ENCODE results near the gene C1GALT1.

Gene C1GALT1

GRCh38 chr7:7175075-7175695 lies 7.2 kb upstream of the C1GALT1 start:
- no peaks in the 10 kb centered on the region for H3K27me3 ChIP-seq (ENCODE audit: insufficient read depth, low read length)
- no peak overlapping the region; the same call in 1 of the 2 replicates for H3K9ac ChIP-seq (ENCODE audit: low read depth, low read length)
- H3K9me3 ChIP-seq (ENCODE audit: insufficient read depth, low read depth, low read length) = peaks cover 5% of the 10 kb centered on the region; the same call in 1 of the 2 replicates
- H3K36me3 ChIP-seq (ENCODE audit: insufficient read depth, low read depth, low read length) = no peaks in the 10 kb centered on the region
- no peak overlapping the region for H3K4me3 ChIP-seq (ENCODE audit: low read length)
- no peak overlapping the region for H3K27ac ChIP-seq (ENCODE audit: low read length)
- peaks cover 29% of the 10 kb centered on the region for H3K4me1 ChIP-seq (ENCODE audit: insufficient read depth, low read length)

GRCh38 chr7:7176406-7177043 lies 5.8 kb upstream of the C1GALT1 start:
- H3K4me1 ChIP-seq (ENCODE audit: insufficient read depth, low read length) = peaks cover 32% of the 10 kb centered on the region
- no peaks in the 10 kb centered on the region for H3K27me3 ChIP-seq (ENCODE audit: insufficient read depth, low read length)
- H3K4me3 ChIP-seq (ENCODE audit: low read length) = no peak overlapping the region
- H3K36me3 ChIP-seq (ENCODE audit: insufficient read depth, low read depth, low read length) = no peaks in the 10 kb centered on the region
- H3K9ac ChIP-seq (ENCODE audit: low read depth, low read length) = peak overlapping the region; percentile 19; the same call in 1 of the 2 replicates
- H3K9me3 ChIP-seq (ENCODE audit: insufficient read depth, low read depth, low read length) = peaks cover 1% of the 10 kb centered on the region; the same call in 1 of the 2 replicates
- H3K27ac ChIP-seq (ENCODE audit: low read length) = no peak overlapping the region

- no peak overlapping the region for H3K27ac ChIP-seq (ENCODE audit: low read length)
- H3K9me3 ChIP-seq (ENCODE audit: insufficient read depth, low read depth, low read length) = no peaks in the 10 kb centered on the region
- H3K36me3 ChIP-seq (ENCODE audit: insufficient read depth, low read depth, low read length) = no peaks in the 10 kb centered on the region
- no peaks in the 10 kb centered on the region for H3K27me3 ChIP-seq (ENCODE audit: insufficient read depth, low read length)
- H3K9ac ChIP-seq (ENCODE audit: low read depth, low read length) = peak overlapping the region; percentile 19; the same call in 1 of the 2 replicates
- H3K4me3 ChIP-seq (ENCODE audit: low read length) = no peak overlapping the region
- H3K4me1 ChIP-seq (ENCODE audit: insufficient read depth, low read length) = peaks cover 32% of the 10 kb centered on the region
These were observed 5.3 kb upstream of the C1GALT1 start for GRCh38 chr7:7177044-7177517.

GRCh38 chr7:7178081-7178480 lies 4.3 kb upstream of the C1GALT1 start:
- Histone ChIP-seq H3K27ac (ENCODE audit: low read length) (no peak overlapping the region), H3K27me3 (ENCODE audit: insufficient read depth, low read length) (no peaks in the 10 kb centered on the region)

GRCh38 chr7:7178906-7179305 lies 3.4 kb upstream of the C1GALT1 start:
- Histone ChIP-seq H3K27me3 (ENCODE audit: insufficient read depth, low read length) (no peaks in the 10 kb centered on the region), H3K27ac (ENCODE audit: low read length) (no peak overlapping the region), H3K9me3 (ENCODE audit: insufficient read depth, low read depth, low read length) (no peaks in the 10 kb centered on the region), H3K4me1 (ENCODE audit: insufficient read depth, low read length) (peaks cover 32% of the 10 kb centered on the region), H3K36me3 (ENCODE audit: insufficient read depth, low read depth, low read length) (no peaks in the 10 kb centered on the region), H3K4me3 (ENCODE audit: low read length) (no peak overlapping the region), H3K9ac (ENCODE audit: low read depth, low read length) (no peak overlapping the region)

More at GRCh38 chr7:7178081-7178480, 4.3 kb upstream of the C1GALT1 start:
- no peak overlapping the region for H3K4me3 ChIP-seq (ENCODE audit: low read length)
- H3K4me1 ChIP-seq (ENCODE audit: insufficient read depth, low read length) = peaks cover 32% of the 10 kb centered on the region
- H3K9ac ChIP-seq (ENCODE audit: low read depth, low read length) = no peak overlapping the region
- H3K9me3 ChIP-seq (ENCODE audit: insufficient read depth, low read depth, low read length) = no peaks in the 10 kb centered on the region
- no peaks in the 10 kb centered on the region for H3K36me3 ChIP-seq (ENCODE audit: insufficient read depth, low read depth, low read length)

- no peaks in the 10 kb centered on the region for H3K9me3 ChIP-seq (ENCODE audit: insufficient read depth, low read depth, low read length)
- no peak overlapping the region for H3K27ac ChIP-seq (ENCODE audit: low read length)
- peak overlapping the region; percentile 86 for H3K4me3 ChIP-seq (ENCODE audit: low read length)
- H3K27me3 ChIP-seq (ENCODE audit: insufficient read depth, low read length) = no peaks in the 10 kb centered on the region
- H3K4me1 ChIP-seq (ENCODE audit: insufficient read depth, low read length) = peaks cover 24% of the 10 kb centered on the region
- peaks cover 9% of the 10 kb centered on the region; the same call in 1 of the 2 replicates for H3K36me3 ChIP-seq (ENCODE audit: insufficient read depth, low read depth, low read length)
- H3K9ac ChIP-seq (ENCODE audit: low read depth, low read length) = peak overlapping the region; percentile 92; the same call in 1 of the 2 replicates
These were observed 1.5 kb upstream of the C1GALT1 start for GRCh38 chr7:7180725-7181449.

- Histone ChIP-seq H3K4me3 (ENCODE audit: low read length) (peak overlapping the region; percentile 86), H3K27ac (ENCODE audit: low read length) (peak overlapping the region; percentile 90), H3K9me3 (ENCODE audit: insufficient read depth, low read depth, low read length) (no peaks in the 10 kb centered on the region), H3K36me3 (ENCODE audit: insufficient read depth, low read depth, low read length) (peaks cover 16% of the 10 kb centered on the region), H3K4me1 (ENCODE audit: insufficient read depth, low read length) (peaks cover 20% of the 10 kb centered on the region), H3K9ac (ENCODE audit: low read depth, low read length) (peak overlapping the region; percentile 92), H3K27me3 (ENCODE audit: insufficient read depth, low read length) (no peaks in the 10 kb centered on the region)
These were observed 707 bp upstream of the C1GALT1 start for GRCh38 chr7:7181519-7182155.

- H3K4me1 ChIP-seq (ENCODE audit: insufficient read depth, low read length) = peaks cover 18% of the 10 kb centered on the region; the same call in 1 of the 2 replicates
- peak overlapping the region; percentile 70 for H3K27ac ChIP-seq (ENCODE audit: low read length)
These were observed 905 bp downstream of the C1GALT1 start for GRCh38 chr7:7183061-7183837.

GRCh38 chr7:7183838-7184463 lies 1.6 kb downstream of the C1GALT1 start:
- peak overlapping the region; percentile 94; the same call in 1 of the 2 replicates for H3K9ac ChIP-seq (ENCODE audit: low read depth, low read length)
- H3K27me3 ChIP-seq (ENCODE audit: insufficient read depth, low read length) = no peaks in the 10 kb centered on the region
- H3K4me3 ChIP-seq (ENCODE audit: low read length) = peak overlapping the region; percentile 94
- no peaks in the 10 kb centered on the region for H3K9me3 ChIP-seq (ENCODE audit: insufficient read depth, low read depth, low read length)
- H3K27ac ChIP-seq (ENCODE audit: low read length) = no peak overlapping the region
- H3K36me3 ChIP-seq (ENCODE audit: insufficient read depth, low read depth, low read length) = peaks cover 19% of the 10 kb centered on the region
- H3K4me1 ChIP-seq (ENCODE audit: insufficient read depth, low read length) = peaks cover 21% of the 10 kb centered on the region; the same call in 1 of the 2 replicates

More at GRCh38 chr7:7183061-7183837, 905 bp downstream of the C1GALT1 start:
- Histone ChIP-seq H3K27me3 (ENCODE audit: insufficient read depth, low read length) (no peaks in the 10 kb centered on the region), H3K36me3 (ENCODE audit: insufficient read depth, low read depth, low read length) (peaks cover 19% of the 10 kb centered on the region), H3K9me3 (ENCODE audit: insufficient read depth, low read depth, low read length) (no peaks in the 10 kb centered on the region), H3K9ac (ENCODE audit: low read depth, low read length) (peak overlapping the region; percentile 94), H3K4me3 (ENCODE audit: low read length) (peak overlapping the region; percentile 94)

- no peak overlapping the region for H3K27ac ChIP-seq (ENCODE audit: low read length)
- H3K4me1 ChIP-seq (ENCODE audit: insufficient read depth, low read length) = peaks cover 31% of the 10 kb centered on the region
- peaks cover 25% of the 10 kb centered on the region for H3K36me3 ChIP-seq (ENCODE audit: insufficient read depth, low read depth, low read length)
- peak overlapping the region; percentile 94 for H3K4me3 ChIP-seq (ENCODE audit: low read length)
- H3K27me3 ChIP-seq (ENCODE audit: insufficient read depth, low read length) = no peaks in the 10 kb centered on the region
- H3K9ac ChIP-seq (ENCODE audit: low read depth, low read length) = peak overlapping the region; percentile 94; the same call in 1 of the 2 replicates
- no peaks in the 10 kb centered on the region for H3K9me3 ChIP-seq (ENCODE audit: insufficient read depth, low read depth, low read length)
These were observed 3.1 kb downstream of the C1GALT1 start for GRCh38 chr7:7185371-7185989.
